GM21825 (cell line): ENCODE results near the gene BDNF.
A peak's percentile ranks its signal among the peaks of the same experiment; 100 is the strongest.

Experiments used
- ATAC-seq: cut with Tn5 transposase; IDR thresholded peaks from one replicate; pipeline ENCODE4 v1.9.1; 2021; ENCODE audit warnings: mild to moderate bottlenecking, moderate library complexity; ENCODE audit not compliant: unreplicated experiment

Gene BDNF

DNA sequence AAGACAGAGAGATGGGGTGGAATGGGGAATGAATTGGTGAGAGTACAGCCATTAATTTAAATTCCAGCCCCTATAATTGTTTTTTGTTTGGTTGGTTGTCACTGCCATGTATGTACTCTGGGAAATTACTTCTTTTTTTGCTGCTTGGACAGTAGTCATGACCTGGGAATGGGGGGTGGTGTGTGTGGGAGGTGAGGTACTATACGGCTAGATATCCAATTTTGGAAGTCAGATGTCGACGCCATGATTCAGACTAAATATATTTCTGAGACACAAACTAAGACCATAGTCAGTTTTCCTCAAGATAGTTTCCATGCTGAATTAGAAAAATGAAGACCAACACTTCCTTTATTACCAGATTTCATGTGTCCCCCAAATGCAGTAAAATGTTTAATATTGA lies 7.4 kb upstream of the BDNF start:
- ATAC-seq = no peak

DNA sequence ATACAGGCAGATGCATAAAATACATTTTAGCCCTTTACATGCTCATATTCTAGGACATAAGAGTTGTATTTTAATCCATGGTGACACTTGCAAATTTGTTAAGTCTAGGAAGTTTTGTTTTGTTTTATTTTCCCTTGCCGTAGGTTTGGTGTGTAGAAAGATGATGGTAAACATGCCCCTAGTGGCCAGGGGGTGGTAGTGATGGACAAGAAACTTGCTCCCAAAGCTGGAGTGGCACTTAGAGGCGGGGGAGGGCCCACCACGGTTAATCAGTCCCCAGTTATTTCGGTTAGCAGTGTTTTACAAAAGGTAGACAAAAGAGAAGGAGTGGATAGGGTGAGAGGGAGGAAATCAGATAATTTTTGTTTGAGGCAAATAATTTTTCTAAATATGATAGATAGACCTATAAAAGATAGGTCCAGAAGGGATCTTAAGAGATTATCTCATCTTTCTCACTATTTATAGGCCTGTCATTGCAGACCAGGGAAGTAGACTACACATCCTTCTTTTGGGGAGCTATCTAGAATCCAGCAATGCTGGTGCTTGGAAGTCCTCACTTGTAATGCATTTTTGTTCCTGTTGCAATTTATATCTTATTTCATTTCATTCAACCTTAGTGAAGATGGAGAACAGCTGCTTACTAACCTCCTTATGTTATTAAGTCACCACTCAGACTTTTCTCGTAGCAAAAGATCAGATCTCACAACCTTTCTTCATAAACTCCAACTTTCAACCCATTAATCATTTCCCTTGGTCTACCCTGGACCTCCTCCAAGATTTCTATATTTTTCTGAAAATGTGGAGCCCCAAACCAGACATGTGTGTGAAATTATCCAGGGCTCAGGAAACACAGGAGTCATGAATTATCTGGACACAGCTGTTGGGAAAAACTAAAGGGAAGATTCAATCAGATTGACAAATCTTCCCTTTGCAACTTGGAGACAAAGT lies 5.9 kb upstream of the BDNF start:
- ATAC-seq = peak; percentile 78

DNA sequence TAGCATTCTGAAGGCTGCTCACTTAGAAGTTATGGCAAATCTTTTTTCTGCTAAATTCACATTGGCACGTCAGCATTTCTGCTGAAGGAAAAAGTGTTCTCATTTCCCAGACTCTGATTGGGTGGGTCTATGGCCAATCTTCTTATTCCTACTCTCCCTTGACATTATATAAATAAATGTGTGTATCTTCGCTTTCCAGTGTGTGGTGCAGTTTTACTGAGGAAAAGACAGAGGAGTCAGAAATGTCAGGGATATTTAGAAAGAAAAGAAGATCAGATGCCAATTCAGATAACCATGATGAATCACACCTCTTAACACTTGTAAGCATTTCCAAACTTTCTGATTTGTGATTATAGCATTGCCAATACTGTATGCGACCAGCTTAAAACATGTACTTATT lies 3.2 kb upstream of the BDNF start:
- no peak for ATAC-seq

DNA sequence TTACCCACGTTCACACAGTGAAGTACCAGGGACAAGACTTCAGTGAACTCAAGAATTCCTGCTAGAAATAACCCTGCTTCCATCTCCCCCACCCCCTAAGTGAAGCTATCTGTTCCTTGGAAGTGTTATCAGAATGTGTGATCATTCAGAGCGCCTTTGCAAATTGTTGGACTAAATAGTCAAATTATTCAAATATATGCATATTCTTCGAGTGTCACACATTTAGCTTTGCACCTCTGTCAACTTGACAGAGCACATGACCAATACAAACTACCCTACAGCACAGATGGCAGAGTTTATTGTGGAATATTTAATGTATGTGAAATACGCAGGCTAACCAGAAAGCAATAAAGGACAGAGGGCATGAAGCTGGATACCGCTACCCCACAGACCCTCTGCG lies 2.6 kb upstream of the BDNF start:
- ATAC-seq = no peak

DNA sequence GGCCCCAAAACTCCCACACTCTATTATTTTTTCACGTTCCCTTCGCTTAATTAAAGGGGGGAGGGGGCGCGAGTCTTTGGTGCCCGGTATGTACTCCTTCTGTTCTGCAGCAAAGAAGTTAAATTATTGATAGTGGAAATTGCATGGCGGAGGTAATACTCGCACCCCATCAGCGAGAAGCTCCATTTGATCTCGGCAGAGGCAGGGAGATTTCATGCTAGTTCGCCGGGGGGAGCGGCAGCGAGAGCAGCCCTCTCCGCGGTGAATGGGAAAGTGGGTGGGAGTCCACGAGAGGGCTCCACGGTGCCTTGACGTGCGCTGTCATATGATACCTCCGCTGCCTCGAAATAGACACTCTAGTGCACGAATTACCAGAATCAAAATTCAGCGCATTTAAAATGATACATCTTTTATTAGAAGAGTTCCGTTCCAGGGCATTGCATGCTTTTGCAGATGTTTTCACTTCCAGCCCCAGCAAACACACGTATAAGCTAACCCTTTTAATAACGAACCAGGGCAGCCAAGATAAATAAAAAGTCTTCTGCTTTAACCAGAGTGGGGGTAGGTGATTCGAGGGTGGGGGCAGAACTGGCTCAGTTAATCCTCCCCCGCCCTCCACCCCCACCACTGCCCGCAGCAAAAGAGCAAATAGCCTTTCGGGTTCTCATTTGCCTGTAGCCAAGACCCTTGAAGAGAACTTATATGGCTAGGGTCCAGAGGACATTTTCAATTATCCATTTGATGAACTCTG lies 1.3 kb upstream of the BDNF start:
- ATAC-seq = no peak

DNA sequence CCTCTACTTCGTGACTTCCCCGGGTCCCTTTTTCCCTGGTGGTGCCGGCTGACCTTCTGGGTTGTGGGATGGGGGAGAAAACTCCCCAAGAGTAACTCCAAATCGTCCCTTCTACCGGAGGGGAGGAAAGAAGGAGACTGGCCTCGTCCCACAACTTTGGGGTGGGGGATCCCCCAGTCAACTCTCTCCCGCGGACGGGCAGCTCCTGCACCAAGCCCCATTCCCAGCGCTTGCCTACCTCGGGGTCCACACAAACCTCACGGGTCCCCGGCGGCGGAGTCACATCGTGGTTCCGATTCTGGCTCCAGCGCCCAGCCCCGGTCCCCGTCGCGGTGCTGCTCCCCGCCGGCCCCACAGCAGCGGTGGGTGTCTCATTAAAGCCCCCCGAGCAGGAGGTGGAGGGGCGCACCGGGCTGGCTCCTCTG lies 317 bp downstream of the BDNF start:
- no peak for ATAC-seq

DNA sequence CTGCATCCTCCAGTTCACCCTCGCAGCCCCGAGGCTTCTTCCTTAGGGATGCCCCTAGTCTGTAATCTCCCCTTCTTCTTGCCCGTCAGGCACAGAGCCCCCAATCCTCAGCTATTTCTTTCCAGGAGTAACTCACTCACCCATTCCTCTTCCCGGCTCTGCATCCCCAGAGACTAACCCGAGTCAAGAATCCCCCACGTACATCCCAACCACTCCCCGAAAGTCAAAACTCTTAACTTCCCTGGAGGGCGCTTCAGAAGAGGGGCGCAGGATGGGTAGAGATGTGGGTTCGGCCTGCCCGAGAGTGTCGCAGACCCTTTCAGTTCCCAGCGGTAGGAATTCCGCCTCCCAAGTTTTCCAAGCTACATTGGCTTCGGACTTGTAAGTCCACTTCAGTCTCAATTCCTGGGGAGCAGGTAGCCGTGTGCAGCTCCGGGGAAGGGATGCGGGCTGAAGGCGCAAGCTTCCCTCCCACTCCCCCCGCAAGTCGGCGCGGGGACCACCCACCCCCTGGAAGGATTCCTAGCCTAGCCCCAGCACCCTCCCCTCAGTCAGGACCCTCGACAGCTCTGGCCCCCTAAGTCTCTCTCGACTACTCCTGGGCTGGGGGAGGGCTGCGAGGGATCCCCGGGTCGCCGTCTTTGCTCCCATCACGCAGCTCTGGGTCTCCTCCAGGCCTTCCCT lies 871 bp downstream of the BDNF start:
- ATAC-seq = no peak

DNA sequence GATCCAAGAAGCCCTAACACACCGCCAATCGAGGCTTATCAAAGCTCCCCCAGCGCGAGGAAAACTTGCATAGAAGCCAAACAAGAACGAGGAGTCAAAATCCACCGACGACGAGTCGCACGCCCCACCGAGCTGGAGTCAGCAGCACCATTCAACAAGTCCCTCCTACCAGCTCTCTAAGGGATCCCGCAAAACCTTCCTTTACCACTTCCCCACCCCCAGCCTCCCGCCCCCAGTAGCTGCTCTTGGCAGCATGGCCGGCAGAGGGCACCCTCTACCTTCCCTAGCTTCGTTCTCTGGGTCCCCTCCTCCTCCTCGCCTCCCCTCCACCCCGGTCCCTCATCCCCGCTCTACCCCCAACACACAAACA lies 1.4 kb downstream of the BDNF start:
- ATAC-seq = peak; percentile 78

DNA sequence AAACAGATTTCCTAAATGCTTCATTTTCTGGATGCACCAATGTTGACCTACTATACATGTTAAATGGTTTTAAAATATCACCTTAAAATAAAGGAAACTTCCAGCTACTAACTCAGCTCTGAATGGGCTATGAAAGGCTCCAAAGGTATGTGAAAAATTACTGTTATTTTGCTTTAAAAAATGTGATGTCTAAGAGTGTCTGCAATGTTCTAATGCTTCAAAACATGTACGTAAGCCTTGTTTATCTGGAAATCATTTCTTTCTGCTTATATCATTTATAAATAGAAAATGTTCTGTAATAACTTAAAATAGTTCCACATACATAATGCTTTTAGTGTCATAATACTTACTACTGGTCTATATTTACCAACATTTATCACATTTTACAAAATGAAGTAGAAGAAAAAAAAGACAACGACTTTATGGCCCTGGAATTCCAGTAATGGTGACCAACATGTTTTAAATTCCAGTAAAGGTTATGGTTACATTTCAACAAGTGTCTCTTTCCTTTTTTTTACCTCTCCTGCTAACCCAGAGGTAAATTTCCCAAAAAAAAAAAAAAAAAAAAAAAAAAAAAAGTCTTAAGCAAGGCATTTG lies 2.5 kb downstream of the BDNF start:
- no peak for ATAC-seq

DNA sequence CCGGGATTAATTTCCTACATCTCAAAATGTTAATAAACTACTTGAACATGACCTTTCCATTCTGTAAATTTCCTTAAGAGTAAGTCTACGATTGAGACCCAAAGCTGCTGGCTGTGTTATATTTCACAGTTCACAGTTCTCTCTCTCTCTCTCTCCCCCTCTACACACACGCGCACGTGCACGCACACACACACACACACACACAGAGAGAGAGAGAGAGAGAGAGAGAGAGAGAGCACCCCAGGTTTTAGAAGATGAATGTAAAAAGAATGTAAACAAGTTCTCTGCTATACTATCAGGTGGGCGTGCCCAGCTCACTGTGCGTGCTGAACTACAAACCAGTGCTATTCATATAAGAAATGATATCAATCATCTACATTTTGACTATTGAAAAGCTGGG lies 3.3 kb downstream of the BDNF start:
- no peak for ATAC-seq

DNA sequence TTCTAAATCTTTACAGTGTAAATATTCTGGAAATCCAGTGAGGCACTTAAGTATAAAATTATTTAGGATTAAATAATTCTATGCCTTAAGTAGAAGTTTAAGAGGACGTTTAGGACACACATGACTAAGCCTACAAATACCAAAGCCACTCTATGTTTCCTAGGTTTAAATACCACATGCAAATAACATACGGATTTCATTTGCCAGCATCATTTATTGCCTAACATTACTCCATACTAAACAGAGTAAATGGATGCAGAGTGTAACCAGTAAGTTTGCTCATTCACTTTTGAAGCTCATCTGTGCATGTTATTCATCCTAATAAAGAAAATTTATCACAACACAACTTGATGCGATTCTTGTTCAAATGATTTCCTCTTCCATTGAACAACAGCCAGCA lies 4.1 kb downstream of the BDNF start:
- no peak for ATAC-seq

DNA sequence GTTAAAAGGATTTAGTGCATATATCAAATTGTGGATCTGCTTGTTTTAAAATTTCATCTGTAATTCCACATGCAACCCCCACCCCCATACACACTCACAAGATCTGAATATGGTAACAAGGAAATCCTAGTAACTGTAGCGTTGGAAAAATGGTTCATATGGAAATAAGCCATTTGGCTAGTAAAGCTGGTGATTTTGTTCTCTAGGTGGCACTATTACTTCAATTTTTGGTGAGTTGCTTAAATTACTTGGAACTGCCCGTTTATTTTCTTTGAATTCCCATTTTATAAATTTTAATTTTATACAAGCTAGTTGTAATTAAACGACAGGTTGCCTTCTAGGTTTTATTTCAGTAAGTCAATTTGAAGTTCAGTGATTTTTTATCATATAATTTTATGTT lies 5.3 kb downstream of the BDNF start:
- no peak for ATAC-seq

DNA sequence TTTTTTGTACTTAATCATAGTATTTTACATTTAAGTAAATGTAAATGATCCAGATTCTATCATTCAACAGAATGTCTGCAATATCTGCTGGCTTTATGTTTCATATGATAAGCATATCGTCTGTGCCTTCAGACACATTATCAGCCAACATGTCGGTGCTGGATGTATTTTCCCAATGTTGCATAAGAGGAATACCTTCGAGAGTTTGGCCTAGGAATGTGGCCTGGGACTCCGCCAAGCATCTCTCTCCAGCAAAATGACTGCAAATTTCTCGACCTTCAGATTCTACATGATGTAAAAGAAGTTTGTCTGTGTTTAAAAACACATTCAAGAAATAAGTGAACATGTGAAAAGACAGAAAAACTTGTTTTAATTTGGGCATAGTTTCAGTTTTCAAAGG lies 6.9 kb downstream of the BDNF start:
- ATAC-seq = no peak

DNA sequence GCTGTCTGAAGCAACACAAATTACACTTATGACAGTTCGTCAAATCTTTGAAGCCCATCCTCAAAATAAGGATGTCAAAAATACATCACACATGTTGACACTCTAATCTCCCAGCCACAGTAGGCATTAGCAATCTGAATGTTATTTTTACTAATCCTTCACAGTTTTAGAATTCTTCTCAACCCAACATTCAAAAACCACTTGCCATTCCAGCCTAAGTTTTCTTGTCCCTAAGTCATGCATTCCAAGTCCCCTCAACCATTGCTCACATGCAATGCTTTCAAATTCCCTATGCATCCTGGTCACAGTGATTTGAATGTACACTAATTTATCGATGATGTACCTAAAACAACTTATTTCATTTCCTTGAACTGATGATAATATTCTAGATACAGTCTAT lies 7.5 kb downstream of the BDNF start:
- ATAC-seq = no peak

DNA sequence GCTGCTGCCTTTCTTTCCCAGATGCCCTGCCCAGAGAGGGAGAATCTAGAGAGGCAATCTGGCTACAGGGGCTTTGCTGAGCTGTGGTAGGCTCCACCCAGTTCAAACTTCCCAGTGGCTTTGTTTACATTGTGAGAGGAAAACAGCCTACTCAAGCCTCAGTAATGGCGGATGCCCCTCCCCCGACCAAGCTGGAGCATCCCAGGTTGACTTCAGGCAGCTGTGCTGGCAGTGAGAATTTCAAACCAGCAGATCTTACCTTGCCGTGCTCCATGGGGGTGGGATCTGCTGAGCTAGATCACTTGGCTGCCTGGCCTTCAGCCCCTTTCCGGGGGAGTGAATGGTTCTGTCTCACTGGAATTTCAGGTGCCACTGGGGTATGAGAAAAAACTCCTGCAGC lies 12.2 kb downstream of the BDNF start:
- no peak for ATAC-seq

DNA sequence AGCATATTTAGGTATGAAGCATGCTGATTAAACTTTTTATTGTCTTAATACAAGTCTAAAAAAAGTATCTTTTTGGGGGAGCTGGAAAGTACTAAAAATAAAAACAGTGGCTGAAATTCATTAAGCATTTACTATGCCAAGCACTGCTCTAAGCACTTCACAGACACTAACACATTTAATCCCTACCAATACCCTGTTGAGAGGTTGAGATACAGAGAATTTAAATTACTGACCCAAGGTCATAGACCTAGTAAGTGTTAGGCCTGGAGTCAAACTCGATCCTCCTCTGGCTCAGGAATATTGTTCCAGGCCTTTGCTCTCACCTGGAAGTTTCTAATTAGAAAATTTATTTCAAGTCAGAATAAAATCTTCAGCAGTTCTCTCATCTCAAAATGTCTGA lies 18.6 kb downstream of the BDNF start:
- no peak for ATAC-seq

DNA sequence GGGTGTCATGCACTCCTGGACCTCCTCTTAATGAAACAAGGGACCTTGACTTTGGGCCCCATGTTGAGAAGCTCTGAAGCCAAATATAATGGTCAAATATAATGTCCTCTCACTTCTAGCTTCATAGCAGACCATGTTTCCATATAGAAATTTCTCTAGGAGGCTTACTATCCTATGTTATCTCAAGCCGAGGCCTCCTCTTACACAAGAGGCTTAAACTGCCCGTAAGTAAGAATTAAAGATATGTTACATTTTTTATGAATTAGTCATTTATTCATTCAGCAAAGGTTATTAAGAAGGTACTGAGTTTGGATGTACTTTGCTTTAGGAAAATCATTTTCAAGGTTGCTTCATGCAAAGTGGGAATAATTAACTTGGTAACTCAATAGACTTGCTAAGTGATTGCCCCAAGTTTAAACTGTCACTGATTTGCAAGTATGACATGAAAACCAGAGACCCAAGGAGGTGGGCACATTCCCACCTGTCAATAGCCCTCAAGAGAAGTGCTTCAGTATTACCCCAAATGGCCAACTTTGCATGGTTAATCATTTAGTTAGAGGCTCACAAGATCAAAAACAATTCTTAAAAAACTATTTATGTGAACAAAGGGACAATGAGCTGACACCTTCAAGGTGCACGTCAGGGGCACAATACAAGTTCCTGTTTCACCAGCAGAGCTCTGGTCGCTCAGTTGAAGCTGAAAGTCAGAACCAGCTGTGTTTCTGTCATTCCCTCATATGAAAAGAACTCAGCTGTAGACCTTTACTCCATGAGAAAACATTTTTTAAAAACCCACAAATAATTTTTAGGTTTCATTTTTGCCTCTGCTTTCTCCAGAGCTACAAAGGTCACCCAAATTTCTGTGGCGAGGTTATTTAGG lies 20.9 kb downstream of the BDNF start:
- ATAC-seq = no peak

DNA sequence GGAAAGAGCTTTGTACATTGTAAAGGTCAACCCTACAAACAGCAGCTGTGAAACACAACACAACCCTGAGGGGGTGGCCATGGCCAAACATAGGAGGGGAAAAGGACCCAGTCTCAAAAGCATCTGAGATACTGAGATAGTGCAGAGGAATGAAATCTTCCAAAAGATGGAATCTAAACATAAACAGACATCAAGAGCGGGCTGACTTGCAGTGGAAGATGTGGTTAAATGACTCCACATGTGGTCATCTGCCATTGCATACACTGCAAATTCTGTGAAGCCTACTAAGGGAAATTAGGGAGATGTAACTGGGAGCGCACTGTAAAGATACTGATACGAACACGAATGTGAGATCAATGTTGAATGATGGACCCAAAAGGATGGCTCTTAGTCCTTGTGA lies 22.0 kb downstream of the BDNF start:
- ATAC-seq = no peak

DNA sequence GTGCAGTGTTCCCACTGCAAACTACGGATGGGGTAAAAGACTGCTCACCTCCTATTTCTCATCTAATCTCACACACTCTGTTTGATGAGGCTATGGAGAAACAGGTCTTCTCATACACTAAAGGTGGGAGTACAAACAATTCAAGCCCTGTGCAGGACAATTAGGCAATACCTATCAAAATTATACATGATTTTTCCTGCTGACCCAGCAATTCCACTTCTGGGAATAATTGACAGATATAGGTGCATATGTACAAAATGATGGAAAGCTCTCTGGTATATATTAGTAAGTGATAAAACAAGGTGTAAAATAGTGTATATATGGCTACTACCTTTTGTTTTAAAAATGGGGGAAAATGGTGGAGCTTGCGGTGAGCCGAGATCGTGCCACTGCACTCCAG lies 23.1 kb downstream of the BDNF start:
- ATAC-seq = no peak

DNA sequence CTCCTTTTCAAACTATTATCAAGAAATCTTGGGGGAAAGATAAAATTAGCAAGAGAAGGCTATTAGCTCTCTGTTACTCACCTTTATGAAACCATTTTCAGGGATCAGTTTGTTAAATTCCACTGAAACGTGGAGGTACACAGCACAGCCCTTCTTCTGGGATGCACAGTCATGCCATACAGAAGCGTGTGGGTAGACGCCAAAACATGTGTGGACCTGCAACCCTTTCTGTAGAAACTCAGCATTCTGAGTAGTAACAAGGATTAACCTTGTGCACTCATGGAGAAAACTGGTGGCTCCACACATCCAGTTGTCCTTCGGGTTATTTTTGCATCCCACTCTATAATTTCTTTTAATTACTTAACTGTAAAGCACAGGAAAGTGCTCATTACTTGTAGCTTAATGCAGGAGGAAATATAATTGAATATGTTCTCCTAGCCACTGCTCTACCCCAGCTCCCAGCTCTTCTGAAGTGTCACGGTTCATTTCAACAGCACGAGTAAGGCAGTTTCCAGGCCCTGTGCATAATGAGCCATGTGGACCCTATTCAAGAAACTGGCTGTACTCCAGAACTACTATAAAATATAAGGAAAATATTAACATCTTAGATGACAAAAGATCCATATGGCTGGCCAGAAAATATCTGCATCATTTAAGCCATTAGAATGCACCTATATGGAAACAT lies 26.1 kb downstream of the BDNF start:
- ATAC-seq = no peak
